Endothelial cell (in vitro differentiated cells): ENCODE measurements around the gene RTN4. TPM values are rescaled to one million over a fixed set of nuclear protein-coding genes. Genes with fewer than 3 reads are reported as not detected.
"Not testable (repeated sequence)": the region's sequence is repeated elsewhere in the genome, so short reads cannot be mapped to it uniquely, and the experiment has no call there.

ENCODE experiments used
- DNase-seq: peaks from one replicate; pipeline ENCODE4 v3.0.0; 2021; ENCODE audit warnings: low spot score
- H3K27ac Mint-ChIP-seq: one replicate; pipeline ENCODE4 v1.8.0; 2021; ENCODE audit warnings: mixed read lengths, inconsistent platforms; ENCODE audit not compliant: unreplicated experiment
- H3K27me3 Mint-ChIP-seq: one replicate; pipeline ENCODE4 v1.8.0; 2021; ENCODE audit warnings: mild to moderate bottlenecking, moderate library complexity, mixed read lengths, inconsistent platforms; ENCODE audit not compliant: unreplicated experiment
- H3K36me3 Mint-ChIP-seq: one replicate; pipeline ENCODE4 v1.8.0; 2021; ENCODE audit warnings: mild to moderate bottlenecking, low read depth, mixed read lengths, inconsistent platforms; ENCODE audit not compliant: unreplicated experiment
- H3K4me1 Mint-ChIP-seq: one replicate; pipeline ENCODE4 v1.8.0; 2021; ENCODE audit warnings: mild to moderate bottlenecking, mixed read lengths, inconsistent platforms; ENCODE audit not compliant: unreplicated experiment
- H3K4me3 Mint-ChIP-seq: one replicate; pipeline ENCODE4 v1.8.0; 2021; ENCODE audit warnings: mild to moderate bottlenecking, mixed read lengths, inconsistent platforms; ENCODE audit not compliant: unreplicated experiment
- H3K9me3 Mint-ChIP-seq: one replicate; pipeline ENCODE4 v1.8.0; 2021; ENCODE audit warnings: mixed read lengths, inconsistent platforms; ENCODE audit not compliant: unreplicated experiment
- total RNA-seq: library from RNA; stranded (reverse); fragmentation: NEBNext Ultra II Directional; extraction: Animal tissue kit (Norgen Biotek cat#: 25700); gene quantifications from one replicate; pipeline ENCODE4 v1.2.1, GENCODE V29; 2021; ENCODE audit not compliant: unreplicated experiment
- TF ChIP-seq, protein P1 (sequence below): fragments of 200-600 bp; sonication (generic); IDR thresholded peaks from one replicate; pipeline ENCODE4 v1.5.0; 2021; ENCODE audit warnings: antibody characterized with exemption; ENCODE audit not compliant: unreplicated experiment

The RTN4 gene
- total RNA-seq, 1 donor from 2014 or later, result 264 TPM

DNA sequence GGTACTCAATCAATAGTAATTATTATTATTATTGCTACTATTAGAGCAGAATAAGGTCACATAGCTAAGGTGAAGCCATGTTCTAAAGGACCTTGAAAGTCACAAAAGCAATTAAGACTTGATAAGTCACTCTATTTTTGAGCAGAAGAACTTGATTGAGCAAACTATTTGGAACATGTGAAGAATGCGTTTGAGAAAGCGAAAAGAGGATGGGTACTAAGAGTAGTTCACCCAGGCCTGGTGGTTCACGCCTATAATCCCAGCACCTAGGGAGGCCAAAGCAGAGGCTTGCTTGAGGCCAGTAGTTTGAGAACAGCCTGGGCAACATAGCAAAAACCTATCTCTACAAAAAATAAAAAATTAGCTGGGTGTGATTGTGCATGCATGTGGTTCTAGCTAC, 7.2 kb upstream of the RTN4 start:
- no peaks in the 10 kb centered on the region for H3K4me1 Mint-ChIP-seq
- H3K9me3 Mint-ChIP-seq, result no peaks in the 10 kb centered on the region
- no peak overlapping the region for H3K4me3 Mint-ChIP-seq

GRCh38 chr2:55056024-55056521, 5.8 kb upstream of the RTN4 start:
- Mint-ChIP-seq H3K27me3 (no peaks in the 10 kb centered on the region), H3K36me3 (no peaks in the 10 kb centered on the region), H3K9me3 (no peaks in the 10 kb centered on the region), H3K4me1 (peaks cover 9% of the 10 kb centered on the region), H3K4me3 (no peak overlapping the region), H3K27ac (no peak overlapping the region)
- no peak for DNase-seq
- TF ChIP-seq, protein P1, sequence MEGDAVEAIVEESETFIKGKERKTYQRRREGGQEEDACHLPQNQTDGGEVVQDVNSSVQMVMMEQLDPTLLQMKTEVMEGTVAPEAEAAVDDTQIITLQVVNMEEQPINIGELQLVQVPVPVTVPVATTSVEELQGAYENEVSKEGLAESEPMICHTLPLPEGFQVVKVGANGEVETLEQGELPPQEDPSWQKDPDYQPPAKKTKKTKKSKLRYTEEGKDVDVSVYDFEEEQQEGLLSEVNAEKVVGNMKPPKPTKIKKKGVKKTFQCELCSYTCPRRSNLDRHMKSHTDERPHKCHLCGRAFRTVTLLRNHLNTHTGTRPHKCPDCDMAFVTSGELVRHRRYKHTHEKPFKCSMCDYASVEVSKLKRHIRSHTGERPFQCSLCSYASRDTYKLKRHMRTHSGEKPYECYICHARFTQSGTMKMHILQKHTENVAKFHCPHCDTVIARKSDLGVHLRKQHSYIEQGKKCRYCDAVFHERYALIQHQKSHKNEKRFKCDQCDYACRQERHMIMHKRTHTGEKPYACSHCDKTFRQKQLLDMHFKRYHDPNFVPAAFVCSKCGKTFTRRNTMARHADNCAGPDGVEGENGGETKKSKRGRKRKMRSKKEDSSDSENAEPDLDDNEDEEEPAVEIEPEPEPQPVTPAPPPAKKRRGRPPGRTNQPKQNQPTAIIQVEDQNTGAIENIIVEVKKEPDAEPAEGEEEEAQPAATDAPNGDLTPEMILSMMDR, result no peak

More for the DNA sequence above, 7.2 kb upstream of the RTN4 start:
- H3K27me3 Mint-ChIP-seq, result no peaks in the 10 kb centered on the region
- DNase-seq, result no peak
- no peaks in the 10 kb centered on the region for H3K36me3 Mint-ChIP-seq
- TF ChIP-seq, protein P1, result no peak
- no peak overlapping the region for H3K27ac Mint-ChIP-seq

GRCh38 chr2:55054106-55054875, 4.0 kb upstream of the RTN4 start:
- no peak for DNase-seq
- H3K9me3 Mint-ChIP-seq, result no peaks in the 10 kb centered on the region
- H3K27ac Mint-ChIP-seq, result no peak overlapping the region
- H3K4me1 Mint-ChIP-seq, result peaks cover 10% of the 10 kb centered on the region
- H3K4me3 Mint-ChIP-seq, result no peak overlapping the region
- peaks cover 7% of the 10 kb centered on the region for H3K27me3 Mint-ChIP-seq
- no peaks in the 10 kb centered on the region for H3K36me3 Mint-ChIP-seq
- TF ChIP-seq, protein P1, result no peak

DNA sequence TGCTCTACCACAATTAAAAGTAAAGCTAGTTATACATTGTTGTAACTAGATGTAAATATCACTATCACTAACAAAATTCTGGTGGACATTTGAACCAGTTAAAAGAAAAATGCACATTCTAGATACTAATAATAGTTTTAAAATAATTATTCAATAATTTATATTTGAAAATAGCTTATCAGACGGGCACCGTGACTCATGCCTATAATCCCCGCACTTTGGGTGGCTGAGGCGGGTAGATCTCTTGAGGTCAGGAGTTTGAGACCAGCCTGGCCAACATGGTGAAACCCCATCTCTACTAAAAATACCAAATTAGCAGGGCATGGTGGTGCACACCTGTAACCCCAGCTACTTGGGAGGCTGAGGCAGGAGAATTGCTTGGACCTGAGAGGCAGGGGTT, 3.0 kb upstream of the RTN4 start:
- not testable (repeated sequence) for H3K9me3 Mint-ChIP-seq, DNase-seq, H3K27ac Mint-ChIP-seq, H3K36me3 Mint-ChIP-seq, H3K4me3 Mint-ChIP-seq
- Mint-ChIP-seq H3K27me3 (peaks cover 11% of the 10 kb centered on the region), H3K4me1 (peaks cover 17% of the 10 kb centered on the region)

- Mint-ChIP-seq H3K36me3 (peaks cover 4% of the 10 kb centered on the region), H3K27ac (peak overlapping the region; percentile 7), H3K9me3 (no peaks in the 10 kb centered on the region), H3K4me3 (no peak overlapping the region), H3K4me1 (peaks cover 22% of the 10 kb centered on the region), H3K27me3 (peaks cover 11% of the 10 kb centered on the region)
- no peak for DNase-seq
- TF ChIP-seq, protein P1, result no peak
These were observed 2.1 kb upstream of the RTN4 start for GRCh38 chr2:55052129-55053061.
